Measurements from ENCODE around the gene PDS5B. TPM values are rescaled to one million over a fixed set of nuclear protein-coding genes. Genes with fewer than 3 reads are reported as not detected.
"Not testable (repeated sequence)": the region's sequence is repeated elsewhere in the genome, so short reads cannot be mapped to it uniquely, and the experiment has no call there.

PDS5B gene
- total RNA-seq, 1 donor from 2014 or later, result 35.8 TPM

GRCh38 chr13:32802159-32802558, 215.9 kb downstream of the PDS5B start:
- DNase-seq (ENCODE audit: low spot score), result no peak

- no peak for DNase-seq (ENCODE audit: low spot score)
Observed at GRCh38 chr13:32804673-32805230, 218.5 kb downstream of the PDS5B start.

DNA sequence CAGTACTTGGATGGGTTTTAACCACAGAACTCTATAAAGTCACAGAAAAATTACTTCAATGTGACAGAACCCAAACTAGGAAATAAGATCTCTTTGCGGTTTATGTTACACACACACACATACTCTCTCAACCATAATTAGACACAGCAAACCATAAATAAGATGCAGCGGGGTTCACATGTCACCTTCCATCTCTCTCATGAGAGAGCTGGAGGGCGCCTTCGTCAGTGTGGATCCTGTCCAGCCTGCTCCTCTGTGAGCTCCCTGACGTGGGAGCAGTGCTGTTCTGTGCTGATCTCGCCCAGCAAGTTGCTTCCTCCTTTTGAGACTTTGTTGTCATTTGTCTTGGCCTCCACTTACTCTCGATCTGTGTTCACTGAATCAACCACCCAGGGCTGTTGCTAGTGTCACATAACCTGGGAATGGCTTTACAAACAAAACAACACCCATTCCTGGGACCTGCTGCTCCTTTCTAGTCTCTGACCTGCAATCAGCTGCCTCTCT, 225.1 kb downstream of the PDS5B start:
- DNase-seq (ENCODE audit: low spot score), result no peak

- DNase-seq (ENCODE audit: low spot score), result no peak
Observed at GRCh38 chr13:32821149-32821688, 235.0 kb downstream of the PDS5B start.

GRCh38 chr13:32822771-32823170, 236.5 kb downstream of the PDS5B start:
- no peak for DNase-seq (ENCODE audit: low spot score)

- DNase-seq (ENCODE audit: low spot score), result no peak
Observed at GRCh38 chr13:32823597-32823996, 237.3 kb downstream of the PDS5B start.

- DNase-seq (ENCODE audit: low spot score), result no peak
Observed at GRCh38 chr13:32824061-32824460, 237.8 kb downstream of the PDS5B start.

DNA sequence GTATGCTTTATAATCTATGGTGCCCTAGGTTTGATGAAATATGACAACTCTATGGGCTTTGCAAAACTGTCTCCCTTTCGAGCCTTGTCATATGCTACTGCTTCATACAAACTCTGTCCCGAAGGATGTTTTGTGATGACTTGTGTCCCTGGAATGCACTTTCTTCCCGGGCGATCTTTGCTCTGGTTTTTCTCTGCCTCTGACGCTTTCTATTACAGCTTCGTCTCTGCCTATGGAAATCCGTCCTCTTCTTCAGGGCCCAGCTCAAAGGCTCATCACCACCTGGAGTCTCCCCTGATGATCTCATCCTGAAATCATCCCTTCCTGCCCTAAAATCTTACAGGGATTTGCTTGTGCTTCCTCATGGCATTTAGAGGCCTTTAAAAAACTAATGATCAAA, 238.4 kb downstream of the PDS5B start:
- DNase-seq (ENCODE audit: low spot score), result peak; percentile 23

GRCh38 chr13:32825481-32825880, 239.2 kb downstream of the PDS5B start:
- DNase-seq (ENCODE audit: low spot score), result no peak

DNA sequence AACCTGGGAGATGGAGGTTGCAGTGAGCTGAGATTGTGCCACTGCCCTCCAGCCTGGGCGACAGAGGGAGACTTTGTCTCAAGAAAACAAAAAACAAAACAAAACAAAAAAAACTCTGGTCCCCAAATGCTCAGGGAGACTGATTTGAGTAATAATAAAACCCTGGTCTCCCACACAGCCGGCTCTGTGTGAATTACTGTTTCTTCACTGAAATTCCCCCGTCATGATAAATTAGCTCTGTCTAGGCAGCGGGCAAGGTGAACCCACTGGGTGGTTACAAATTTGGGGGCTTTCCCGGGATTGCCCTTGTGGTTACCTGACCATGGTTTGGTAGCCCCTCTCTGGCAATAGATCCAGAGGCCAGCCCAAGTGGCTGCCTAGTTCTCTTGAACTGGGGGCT, 240.1 kb downstream of the PDS5B start:
- not testable (repeated sequence) for DNase-seq (ENCODE audit: low spot score)

Other genes starting within 250 kb of the PDS5B start
- gene N4BP2L1, start 158.3 kb upstream of the PDS5B start, total RNA-seq, result 7.2 TPM
- gene N4BP2L2, start 47.7 kb upstream of the PDS5B start, total RNA-seq, result 125 TPM